GM12892 (cell line): ENCODE measurements around the gene CENPA.

ENCODE experiments used
- POLR2A ChIP-seq: IDR thresholded peaks from 2 replicates; pipeline ENCODE4 v1.6.1; 2011; ENCODE audit warnings: low read depth, low read length, control low read depth
- POLR2AphosphoS5 ChIP-seq: IDR thresholded peaks from 2 replicates; pipeline ENCODE4 v1.6.1; 2011; ENCODE audit warnings: low read depth, low read length, control low read depth
- TAF1 ChIP-seq: IDR thresholded peaks from 2 replicates; pipeline ENCODE4 v1.6.1; 2011; ENCODE audit warnings: low read depth, mild to moderate bottlenecking, control low read depth, low read length, borderline replicate concordance

DNA sequence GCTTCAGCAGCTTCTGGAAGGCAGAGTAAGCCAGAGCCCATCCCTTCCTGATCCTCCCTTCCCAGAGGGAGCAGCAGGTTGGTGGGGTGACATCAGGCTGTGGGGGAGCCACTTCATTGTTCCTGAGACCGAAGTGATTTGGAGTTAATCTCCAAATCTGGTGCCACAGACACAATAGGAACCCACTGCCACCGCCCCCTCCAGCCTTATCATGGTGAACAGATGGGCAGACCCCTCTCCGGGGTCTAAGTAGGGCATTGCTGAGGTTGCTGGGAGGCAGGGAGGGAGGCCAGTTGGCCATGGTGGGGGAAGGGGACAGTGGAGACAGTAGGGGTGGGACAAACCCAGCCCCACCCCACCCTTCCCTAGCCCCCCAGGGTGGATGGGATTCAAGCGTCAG is 47.4 kb upstream of the CENPA start:
- no peak for TF ChIP-seq POLR2A
- TF ChIP-seq TAF1 = no peak
- TF ChIP-seq POLR2AphosphoS5 = no peak
